Psoas muscle (tissue), 8 donors: ENCODE results near the gene GPR17. TPM values are rescaled to one million over a fixed set of nuclear protein-coding genes. Genes with fewer than 3 reads are reported as not detected.

Experiments used
- ATAC-seq, 4 donors: fragments of 200-7000 bp; cut with Tn5 transposase; one replicate each; pipeline ENCODE4 v1.9.1; 2020; ENCODE audit warnings: moderate library complexity in 3 of 4, mild to moderate bottlenecking in 2 of 4
- DNase-seq, 2 donors: peaks; one replicate each; pipeline ENCODE4 v3.0.0-alpha.2; 2020
- H3K27ac ChIP-seq: fragments of 200-600 bp; one replicate; pipeline ENCODE4 v1.8.0; 2022
- H3K27me3 ChIP-seq, 3 donors: fragments of 200-600 bp in 1 of 3; one replicate each; pipeline versions ENCODE4 v1.6.1 to v1.8.0; 2013 to 2022; ENCODE audit warnings: low read length in 2 of 3, mild to moderate bottlenecking in 2 of 3, moderate library complexity in 1 of 3; ENCODE audit not compliant: insufficient read depth in 3 of 3
- H3K36me3 ChIP-seq, 2 donors: fragments of 200-600 bp in 1 of 2; one replicate each; pipeline versions ENCODE4 v1.6.1 to v1.8.0; 2013 to 2022; ENCODE audit warnings: low read depth in 1 of 2, mild to moderate bottlenecking in 1 of 2, moderate library complexity in 1 of 2; ENCODE audit not compliant: insufficient read depth in 1 of 2
- H3K4me1 ChIP-seq: fragments of 200-600 bp; one replicate; pipeline ENCODE4 v1.8.0; 2022
- H3K4me3 ChIP-seq: fragments of 200-600 bp; one replicate; pipeline ENCODE4 v1.8.0; 2022; ENCODE audit warnings: mild to moderate bottlenecking
- H3K9me3 ChIP-seq: fragments of 200-600 bp; one replicate; pipeline ENCODE4 v1.8.0; 2022
- WGBS, 3 donors: extraction: QIAGEN DNeasy Blood & Tissue Kit; methylation state at CpG; one replicate each; pipeline versions ENCODE4 v1.1.6 to v1.1.7; 2013; 5-methylcytosine and 5-hydroxymethylcytosine counted together
- intact Hi-C, 2 donors: fragments of 100-400 bp; cut with DNase I; formaldehyde crosslinking; loops; one replicate each; pipeline versions ENCODE4 v1.11.0 to v1.14.2; 2022
- polyA plus RNA-seq, 3 donors: library from polyadenylated mRNA; stranded (reverse); fragments of 200-250 nt; gene quantifications; one replicate each; pipeline ENCODE4 v1.2.3, GENCODE V29; 2013
- total RNA-seq, 4 donors: library from RNA; stranded (reverse); fragmentation: NEBNext Ultra II Directional in 2 of 4; extraction: Animal tissue kit (Norgen Biotek cat#: 25700) in 2 of 4; gene quantifications; one replicate each; pipeline versions ENCODE4 v1.2.1 to v1.2.4, GENCODE V29; 2021 to 2023
- TF ChIP-seq, protein P1 (sequence below): fragments of 200-600 bp; IDR thresholded peaks from one replicate; pipeline ENCODE4 v1.8.0; 2022; ENCODE audit warnings: antibody characterized with exemption
- donor health status: healthy with polysubstance abuse.
- donor health status: DM: no; HTN: no; CAD: no; lungs with moderate emphysema.
- donor health status: Bipolar disorder and iron deficiency.
- donor health status: healthy.
- donor health status: DM: yes; HTN: yes; CAD: no.
- donor health status: DM: no; HTN: no; CAD: no.
- donor health status: DM: no; HTN: no; CAD: no.
- donor health status: DM: yes; HTN: yes; CAD: no.

Gene GPR17
- total and polyA plus RNA-seq, 7 donors: 0.14 to 0.35 (median 0.19) TPM; not detected in 3

DNA sequence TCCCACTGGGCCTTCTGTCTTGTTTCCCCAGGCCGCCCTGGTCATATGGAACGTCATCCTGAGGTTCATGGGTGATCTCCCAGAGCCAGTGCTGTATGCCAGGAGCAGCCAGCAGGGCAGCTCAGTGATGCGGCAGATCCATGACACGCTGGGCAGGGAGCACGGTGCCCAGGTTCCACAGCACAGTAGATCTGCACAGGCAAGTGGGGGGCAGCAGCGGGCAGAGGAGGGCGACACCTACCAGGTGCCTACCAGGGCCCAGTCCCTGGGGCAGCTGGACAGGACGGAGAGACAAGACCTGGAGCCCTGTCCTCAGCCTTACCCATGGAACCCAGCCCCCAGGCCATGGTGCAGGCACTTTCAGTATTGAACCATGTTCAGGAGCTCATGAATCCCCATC is 36.1 kb upstream of the GPR17 start:
- Histone ChIP-seq H3K36me3 (no peaks in the 10 kb centered on the region), H3K4me1 (no peaks in the 10 kb centered on the region), H3K4me3 (no peak overlapping the region), H3K27ac (no peak overlapping the region), H3K9me3 (no peaks in the 10 kb centered on the region), H3K27me3 (peaks cover 0 to 3% (median 0%) of the 10 kb centered on the region in 3 donors)
- WGBS, 3 donors: 94 to 97% (median 95%) methylated on average over 8 of the region's 8 CpGs
- DNase-seq (no peak), ATAC-seq (no peak)
- intact Hi-C loops: no loop called here
- TF ChIP-seq, protein P1, sequence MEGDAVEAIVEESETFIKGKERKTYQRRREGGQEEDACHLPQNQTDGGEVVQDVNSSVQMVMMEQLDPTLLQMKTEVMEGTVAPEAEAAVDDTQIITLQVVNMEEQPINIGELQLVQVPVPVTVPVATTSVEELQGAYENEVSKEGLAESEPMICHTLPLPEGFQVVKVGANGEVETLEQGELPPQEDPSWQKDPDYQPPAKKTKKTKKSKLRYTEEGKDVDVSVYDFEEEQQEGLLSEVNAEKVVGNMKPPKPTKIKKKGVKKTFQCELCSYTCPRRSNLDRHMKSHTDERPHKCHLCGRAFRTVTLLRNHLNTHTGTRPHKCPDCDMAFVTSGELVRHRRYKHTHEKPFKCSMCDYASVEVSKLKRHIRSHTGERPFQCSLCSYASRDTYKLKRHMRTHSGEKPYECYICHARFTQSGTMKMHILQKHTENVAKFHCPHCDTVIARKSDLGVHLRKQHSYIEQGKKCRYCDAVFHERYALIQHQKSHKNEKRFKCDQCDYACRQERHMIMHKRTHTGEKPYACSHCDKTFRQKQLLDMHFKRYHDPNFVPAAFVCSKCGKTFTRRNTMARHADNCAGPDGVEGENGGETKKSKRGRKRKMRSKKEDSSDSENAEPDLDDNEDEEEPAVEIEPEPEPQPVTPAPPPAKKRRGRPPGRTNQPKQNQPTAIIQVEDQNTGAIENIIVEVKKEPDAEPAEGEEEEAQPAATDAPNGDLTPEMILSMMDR: no peak

DNA sequence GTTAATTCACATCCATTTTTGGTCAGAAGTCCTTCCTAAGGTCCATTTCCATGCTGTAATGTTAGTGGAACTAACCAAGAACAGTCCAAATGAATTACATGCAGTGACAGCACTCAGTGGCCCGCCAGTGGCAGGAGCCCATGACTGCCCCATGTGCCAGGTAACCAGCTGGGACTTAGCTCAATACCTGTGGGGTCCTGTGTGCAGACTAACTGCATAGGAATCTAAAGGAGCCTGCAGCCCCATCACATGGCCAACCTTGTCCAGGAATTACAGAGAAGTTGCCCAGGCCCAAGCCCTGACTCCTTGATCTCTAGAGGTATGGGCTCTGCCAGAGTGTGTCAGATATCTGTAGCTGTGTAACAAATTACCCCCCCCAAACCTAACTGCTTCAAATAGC is 35.4 kb upstream of the GPR17 start:
- ATAC-seq (no peak), DNase-seq (no peak)
- intact Hi-C loops: no loop called here
- Histone ChIP-seq H3K27me3 (peaks cover 0 to 3% (median 0%) of the 10 kb centered on the region in 3 donors), H3K36me3 (no peaks in the 10 kb centered on the region), H3K4me3 (no peak overlapping the region), H3K9me3 (no peaks in the 10 kb centered on the region), H3K27ac (no peak overlapping the region), H3K4me1 (no peaks in the 10 kb centered on the region)
- 94 to 100% (median 95%) methylated on average over 1 of the region's 1 CpG for WGBS, 3 donors
- TF ChIP-seq, protein P1: no peak

GRCh38 chr2:127611076-127611925 is 34.7 kb upstream of the GPR17 start:
- WGBS, 3 donors: 89 to 92% (median 92%) methylated on average over 11 of the region's 11 CpGs
- H3K27me3 ChIP-seq: peaks cover 0 to 3% (median 0%) of the 10 kb centered on the region in 3 donors
- intact Hi-C loops: no loop called here
- no peak overlapping the region for H3K4me3 ChIP-seq
- H3K36me3 ChIP-seq: no peaks in the 10 kb centered on the region
- ATAC-seq (no peak), DNase-seq (no peak)
- H3K9me3 ChIP-seq: no peaks in the 10 kb centered on the region
- H3K4me1 ChIP-seq: no peaks in the 10 kb centered on the region
- no peak overlapping the region for H3K27ac ChIP-seq
- TF ChIP-seq, protein P1: no peak

- ATAC-seq: no peak
- Histone ChIP-seq H3K36me3 (no peaks in the 10 kb centered on the region), H3K4me1 (no peaks in the 10 kb centered on the region), H3K27me3 (peaks cover 0 to 3% (median 0%) of the 10 kb centered on the region in 3 donors), H3K27ac (no peak overlapping the region), H3K4me3 (no peak overlapping the region), H3K9me3 (no peaks in the 10 kb centered on the region)
- WGBS, 3 donors: 89 to 90% (median 89%) methylated on average over 13 of the region's 13 CpGs
- TF ChIP-seq, protein P1: no peak
- no peak for DNase-seq
- intact Hi-C loops: no loop called here
These were observed 33.7 kb upstream of the GPR17 start for GRCh38 chr2:127612111-127612822.
